Tongue (tissue), 2 donors: ENCODE data around the gene ATG3. TPM values are rescaled to one million over a fixed set of nuclear protein-coding genes. Genes with fewer than 3 reads are reported as not detected.
"Not testable (repeated sequence)": the region's sequence is repeated elsewhere in the genome, so short reads cannot be mapped to it uniquely, and the experiment has no call there.

ENCODE experiments used
- DNase-seq: peaks from one replicate; pipeline ENCODE4 v3.0.0-alpha.2; 2015
- total RNA-seq: library from RNA; depleted of rRNA; stranded (reverse); fragments of >200 nt; gene quantifications from one replicate; pipeline ENCODE4 v1.2.3, GENCODE V29; 2014

ATG3 gene
- 43.6 TPM for total RNA-seq

DNA sequence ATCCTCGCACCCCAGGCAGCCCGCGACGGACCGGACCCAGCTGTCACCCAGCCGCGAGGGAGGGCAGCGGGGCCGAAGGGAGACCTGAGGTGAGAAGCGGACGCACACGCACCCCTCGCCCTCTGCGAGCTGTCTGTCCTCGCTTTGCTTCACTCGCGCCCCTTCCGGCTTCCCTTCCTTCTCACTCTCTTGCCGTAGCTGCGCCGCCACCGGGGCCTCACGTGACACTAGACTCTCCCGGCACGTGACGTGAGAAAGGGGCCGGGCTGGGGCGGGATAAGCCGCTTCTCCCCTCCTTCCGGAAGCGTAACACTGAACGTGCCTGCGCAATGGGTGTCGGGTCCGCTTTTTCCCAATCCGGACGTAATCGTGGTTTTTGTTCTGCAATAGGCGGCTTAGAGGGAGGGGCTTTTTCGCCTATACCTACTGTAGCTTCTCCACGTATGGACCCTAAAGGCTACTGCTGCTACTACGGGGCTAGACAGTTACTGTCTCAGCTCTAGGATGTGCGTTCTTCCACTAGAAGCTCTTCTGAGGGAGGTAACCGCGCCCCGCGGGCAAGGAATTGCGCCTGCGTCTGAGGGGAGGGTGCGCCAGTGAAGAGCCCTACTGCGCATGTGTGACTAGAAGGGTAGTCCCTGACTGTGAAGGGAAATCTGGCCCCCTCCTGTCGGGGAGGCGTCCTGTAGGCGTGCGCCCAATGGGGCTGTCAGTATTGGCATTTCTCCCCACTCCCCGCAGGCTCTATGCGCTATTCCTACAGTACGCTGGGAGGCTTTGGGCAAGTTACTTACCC is at the start of gene ATG3, which contains the start of gene SLC35A5:
Gene ATG3, minus strand, starts transcription at position 229 of the 796 bp plus-strand sequence. CDS start 434 bp downstream, outside the sequence.
Gene SLC35A5, plus strand, starts transcription at position 312 of the 796 bp plus-strand sequence. CDS start 1,359 bp downstream, outside the sequence.
- DNase-seq = peak; percentile 99

DNA sequence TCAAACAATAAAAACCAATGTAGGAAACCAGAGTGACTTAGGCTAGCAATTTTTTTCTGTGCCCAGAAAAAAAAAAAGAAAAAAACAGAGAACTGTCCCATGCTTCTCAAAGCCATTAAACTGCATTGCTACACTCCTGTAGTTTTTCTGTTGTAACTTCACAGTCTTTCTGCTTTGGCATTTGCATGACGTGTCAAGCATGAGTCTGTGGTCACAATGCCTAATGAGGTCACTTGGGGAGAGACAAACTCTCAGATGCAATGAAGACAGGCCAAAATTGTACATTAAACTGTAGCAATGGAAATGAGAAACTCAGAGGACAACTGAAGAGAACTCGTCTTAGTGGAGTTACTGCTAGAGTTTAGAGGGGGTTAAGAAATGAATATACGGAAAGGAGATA is 48.4 kb upstream of the ATG3 start:
- no peak for DNase-seq

DNA sequence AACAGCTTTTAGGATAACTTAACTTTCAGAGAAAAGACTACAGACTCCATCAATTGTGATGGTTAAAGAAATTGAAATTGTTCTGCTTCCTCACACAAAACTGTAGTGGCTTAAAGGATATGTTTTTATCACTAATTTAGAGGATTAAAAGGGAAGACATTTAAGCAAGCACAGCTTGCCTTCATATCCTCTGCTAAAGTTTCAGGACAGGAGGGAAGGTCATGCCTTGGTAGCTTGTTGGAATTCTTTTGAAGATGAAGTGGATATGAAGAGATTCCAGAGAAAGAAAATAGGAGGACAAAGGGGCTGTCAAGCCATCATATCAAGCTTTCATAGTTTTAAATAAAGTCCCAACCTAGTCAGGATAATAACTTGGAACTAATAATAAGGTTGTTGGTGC is 46.1 kb upstream of the ATG3 start:
- no peak for DNase-seq

DNA sequence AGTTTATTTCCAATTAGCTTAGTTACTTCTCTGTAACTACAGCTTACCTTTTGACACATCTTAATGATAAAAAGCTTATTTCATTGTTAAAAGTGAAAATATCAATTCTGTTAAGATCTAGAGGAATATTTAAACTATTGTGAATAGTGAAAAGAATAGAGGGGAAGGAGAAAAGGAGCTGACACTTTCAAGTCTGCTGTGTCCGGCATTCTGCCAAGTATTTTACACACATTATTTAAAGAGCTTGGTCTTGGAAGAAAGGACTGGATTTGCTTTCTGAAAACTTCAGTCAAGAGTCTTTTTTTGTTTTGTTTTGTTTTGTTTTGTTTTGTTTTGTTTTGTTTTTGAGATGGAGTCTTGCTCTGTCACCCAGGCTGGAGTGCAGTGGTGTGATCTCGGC is 44.3 kb upstream of the ATG3 start:
- DNase-seq = no peak

DNA sequence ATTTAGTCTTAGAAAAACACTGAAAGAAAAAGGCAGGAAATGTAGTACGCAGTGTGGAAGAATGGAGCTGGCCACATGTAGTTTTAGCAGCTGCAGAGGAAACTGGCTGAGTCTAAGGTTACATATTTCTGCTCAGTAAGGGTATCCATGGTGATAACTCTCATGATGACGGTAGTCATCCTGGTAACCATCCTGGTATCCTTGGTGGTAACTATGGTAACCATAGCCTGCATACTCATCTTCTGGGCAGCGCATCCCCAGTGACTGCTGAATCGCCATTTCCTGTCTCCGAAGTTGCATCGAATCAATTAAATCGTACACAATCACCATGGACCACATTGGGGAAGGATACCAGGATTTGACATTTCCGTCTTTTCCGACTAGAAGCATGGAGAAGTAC is 43.5 kb upstream of the ATG3 start:
- DNase-seq = peak; percentile 67

DNA sequence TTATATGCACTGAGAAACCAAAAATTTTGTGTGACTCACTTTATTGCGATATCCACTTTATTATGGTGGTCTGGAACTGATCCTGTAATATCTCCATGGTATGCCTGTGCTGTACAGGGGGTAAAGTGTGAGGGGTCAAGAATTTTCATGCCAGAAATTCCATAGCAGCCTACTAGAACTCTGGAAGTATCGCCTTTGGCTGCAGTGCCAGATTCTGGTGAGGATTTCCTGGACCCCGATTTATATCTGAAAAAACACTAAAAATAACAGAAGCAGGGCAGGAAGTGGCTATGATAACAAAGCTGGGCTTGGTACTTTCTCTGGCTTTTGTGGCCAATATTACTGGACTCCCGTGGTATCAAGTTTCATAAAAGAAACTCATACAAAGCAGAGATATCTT is 42.8 kb upstream of the ATG3 start:
- no peak for DNase-seq

DNA sequence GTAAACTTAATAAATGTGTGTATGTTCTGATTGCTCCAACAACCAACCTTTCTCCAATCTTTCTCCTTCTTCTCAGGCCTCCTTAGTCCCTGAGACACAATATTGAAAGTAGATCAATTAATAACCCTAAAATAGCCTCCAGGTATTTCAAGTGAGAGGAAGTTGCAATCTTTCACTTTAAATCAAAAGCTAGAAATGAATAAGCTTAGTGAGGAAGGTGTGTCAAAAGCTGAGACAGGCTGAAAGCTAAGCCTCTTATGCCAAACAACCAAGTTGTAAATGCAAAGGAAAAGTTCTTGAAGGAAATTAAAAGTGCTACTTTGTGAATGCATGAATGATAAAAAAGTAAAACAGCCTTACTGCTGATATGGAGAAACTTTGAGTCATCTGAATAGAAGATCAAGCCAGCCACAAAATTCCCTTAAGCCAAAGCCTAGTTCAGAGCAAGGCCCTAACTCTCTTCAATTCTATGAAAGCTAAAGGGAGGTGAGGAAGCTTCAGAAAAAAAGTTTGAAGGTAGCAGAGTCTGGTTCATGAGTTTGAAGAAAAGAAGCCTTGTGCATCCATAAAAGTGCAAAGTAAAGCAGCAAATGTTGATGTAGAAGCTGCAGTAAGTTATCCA is 40.6 kb upstream of the ATG3 start:
- DNase-seq = no peak

DNA sequence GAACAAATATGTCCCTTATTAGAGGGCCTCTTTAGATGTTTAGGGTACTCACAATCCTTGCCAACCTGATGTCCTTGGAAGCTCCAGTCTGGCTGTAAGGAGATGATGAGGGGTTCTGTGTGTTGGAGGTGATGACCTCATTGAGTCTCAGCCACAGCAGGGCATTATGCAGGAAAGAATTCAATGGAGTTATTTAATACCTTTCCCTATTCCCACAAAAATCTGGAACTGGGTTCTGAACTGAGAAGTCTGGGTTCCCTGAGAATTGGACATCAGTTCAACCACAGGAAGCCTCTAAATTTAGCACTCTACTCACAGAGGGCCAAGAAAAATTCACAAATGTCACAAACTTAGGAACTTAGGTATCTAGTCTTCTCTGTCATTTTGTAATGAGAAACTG is 37.0 kb upstream of the ATG3 start:
- DNase-seq = no peak

DNA sequence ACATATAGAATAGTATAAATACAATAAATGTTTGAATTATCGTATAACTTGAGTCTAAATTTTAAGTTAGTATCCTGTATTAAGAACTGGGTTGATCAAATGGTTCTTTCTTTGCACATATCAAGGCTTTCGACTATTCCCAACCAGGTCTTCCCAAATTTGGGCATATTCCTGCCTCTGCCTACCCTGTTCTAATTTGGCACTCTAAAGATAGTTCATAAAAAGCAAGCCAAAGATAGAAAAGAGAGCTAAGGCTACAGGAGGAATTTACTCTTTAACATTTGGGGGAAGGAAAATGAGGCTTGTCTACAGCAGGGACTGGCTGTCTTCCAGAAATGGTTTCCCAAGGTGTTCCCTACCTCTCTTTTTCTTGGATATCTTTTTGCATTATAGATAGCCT is 36.2 kb upstream of the ATG3 start:
- no peak for DNase-seq

DNA sequence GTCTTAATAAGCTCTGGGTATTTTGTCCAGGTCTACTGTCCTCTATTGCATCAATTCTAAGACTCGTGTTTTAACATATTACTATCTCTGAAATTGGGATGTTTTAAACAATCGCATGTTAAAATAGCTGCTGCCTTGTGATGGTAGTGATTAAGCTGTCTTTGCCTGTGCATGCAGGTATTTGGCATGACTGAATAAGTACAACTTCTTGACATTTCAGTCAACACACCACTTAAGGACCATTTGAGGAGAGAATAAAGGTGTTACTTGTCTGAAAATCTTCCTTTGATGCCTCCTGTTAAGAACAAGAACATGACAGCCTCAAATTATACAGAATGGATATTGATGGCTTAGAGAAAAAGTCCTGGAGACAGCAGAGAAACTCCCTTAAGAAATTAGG is 33.1 kb upstream of the ATG3 start:
- no peak for DNase-seq

DNA sequence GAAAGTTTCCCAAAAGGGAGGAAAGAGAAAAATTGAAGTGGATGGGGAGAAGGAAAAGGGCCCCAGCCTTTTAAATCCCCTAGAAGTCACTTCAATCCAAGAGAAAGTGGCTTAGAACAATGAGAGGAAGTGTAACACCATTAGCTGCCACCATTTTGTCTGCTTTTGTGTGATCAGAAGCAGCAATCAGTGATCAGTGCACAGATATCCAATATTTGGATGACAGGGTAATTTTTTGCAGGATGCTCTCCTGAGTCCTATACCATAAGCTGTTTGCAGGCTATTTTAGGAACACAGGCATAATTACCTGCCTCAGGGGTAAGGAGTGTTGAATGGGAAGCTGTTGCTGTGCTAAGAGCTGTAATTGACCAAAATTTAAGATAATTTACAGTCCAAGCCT is 31.5 kb upstream of the ATG3 start:
- no peak for DNase-seq

DNA sequence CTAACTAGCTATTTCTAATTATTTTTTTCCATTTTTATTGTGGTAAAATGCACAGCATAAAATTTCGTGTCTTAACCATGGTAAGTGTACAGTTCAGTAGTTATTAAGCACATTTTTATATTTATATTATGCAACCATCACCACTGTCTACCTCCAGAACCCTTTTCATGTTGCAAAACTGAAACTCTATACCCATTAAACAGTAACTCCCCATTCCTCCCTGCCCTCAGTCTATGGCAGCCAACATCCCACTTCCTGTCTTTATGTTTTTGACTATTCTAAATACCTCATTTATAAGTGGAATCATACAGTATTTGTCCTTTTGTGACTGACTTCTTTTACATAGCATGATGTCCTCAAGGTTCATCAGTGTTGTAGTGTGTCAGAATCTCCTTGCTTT is 25.6 kb upstream of the ATG3 start:
- DNase-seq = no peak

DNA sequence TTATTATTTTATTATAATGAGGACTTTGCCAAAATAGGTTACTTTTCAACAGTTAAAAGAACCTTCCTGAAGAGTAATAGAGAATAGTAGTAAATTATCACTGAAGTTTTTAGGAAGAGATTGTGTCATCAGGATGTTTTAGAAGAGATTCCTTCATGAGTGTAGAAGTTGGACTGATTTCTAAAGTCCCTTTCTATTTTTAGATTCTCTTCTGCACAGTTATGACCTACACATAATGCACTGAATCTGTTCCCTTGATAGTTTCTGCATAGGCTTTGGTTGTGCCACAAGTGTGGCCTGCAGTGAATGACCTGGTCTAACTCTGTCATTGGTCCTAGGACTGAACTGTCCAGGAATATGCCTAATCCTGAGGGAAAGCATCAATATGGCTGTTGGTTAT is 24.0 kb upstream of the ATG3 start:
- DNase-seq = no peak

DNA sequence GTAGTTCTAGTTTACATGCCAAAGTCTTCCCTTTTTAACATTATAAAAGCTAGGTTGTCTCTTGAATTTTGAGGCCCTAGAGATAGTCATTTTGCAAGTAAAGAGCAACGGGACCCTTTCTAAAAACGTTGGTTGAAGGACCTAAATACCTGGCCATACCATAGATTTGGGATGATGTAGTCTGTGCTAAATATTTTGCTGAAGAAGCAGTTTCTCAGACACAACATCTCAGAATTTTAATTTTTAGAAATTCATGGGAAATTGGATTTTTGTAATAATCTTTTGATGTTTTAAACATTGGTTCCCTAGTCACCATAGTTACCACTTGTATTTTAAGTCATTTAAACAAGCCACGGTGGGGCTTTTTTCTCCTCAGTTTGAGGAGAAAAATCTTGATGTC is 21.3 kb upstream of the ATG3 start:
- DNase-seq = no peak

DNA sequence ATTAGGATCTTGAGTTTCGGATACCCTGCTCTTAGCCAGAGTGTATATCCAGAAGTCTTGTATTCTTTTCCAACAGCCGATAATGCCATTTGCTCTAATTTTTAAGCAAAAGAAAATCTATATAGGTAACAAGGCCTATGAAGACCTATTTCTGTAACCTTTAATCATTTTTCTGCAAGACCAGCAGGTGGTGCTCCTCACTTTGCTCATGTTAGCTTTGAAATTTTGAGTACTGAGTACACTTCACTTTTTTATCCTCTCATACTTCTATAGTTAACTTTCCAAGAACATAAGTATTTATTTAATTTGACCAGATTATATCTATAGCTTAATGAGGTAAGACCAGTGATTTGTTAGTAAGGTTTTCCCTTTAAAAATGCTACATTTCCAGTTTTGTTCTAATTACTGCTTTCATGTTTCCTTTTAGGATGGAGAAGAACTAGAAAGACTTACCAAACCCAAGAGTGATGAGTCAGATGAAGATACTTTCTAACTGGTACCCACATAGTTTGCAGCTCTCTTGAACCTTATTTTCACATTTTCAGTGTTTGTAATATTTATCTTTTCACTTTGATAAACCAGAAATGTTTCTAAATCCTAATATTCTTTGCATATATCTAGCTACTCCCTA is 20.6 kb upstream of the ATG3 start:
- peak; percentile 76 for DNase-seq

DNA sequence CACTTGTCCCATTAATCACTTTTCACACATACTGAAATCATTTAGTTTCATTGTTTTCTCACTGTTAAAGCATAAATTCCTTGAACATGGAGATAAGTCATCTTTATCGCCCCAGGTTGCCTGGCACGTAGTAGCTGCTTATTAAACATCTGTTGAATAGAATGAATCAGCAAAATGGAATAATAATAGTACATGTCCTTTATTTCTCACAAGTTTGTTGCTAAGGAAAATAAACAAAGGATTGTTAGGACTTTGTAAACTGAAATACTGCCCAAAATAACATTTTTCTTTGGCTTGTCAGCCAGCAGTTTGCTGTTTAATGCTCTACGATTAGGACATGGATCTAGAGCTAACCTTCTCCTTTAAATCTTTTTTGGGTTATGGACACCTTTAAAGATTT is 17.9 kb upstream of the ATG3 start:
- no peak for DNase-seq

DNA sequence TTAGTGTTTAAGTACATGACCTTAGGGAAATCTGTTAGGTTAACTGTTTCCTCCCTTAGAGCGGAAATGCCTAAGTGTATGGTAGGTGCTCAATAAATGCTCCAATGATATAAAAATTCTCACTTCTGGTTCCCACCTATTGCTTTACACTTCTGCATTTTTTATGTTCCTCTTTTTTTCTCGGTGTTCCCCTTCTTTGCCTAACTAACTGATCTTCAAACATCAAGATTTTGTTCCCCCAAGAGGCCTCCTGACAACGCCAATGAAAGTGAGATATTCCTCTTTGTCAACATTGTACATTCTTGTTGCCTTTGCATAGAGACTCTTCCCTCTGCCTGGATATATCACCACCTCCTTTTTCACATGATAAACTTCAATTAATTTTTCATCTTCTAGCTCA is 17.5 kb upstream of the ATG3 start:
- no peak for DNase-seq

DNA sequence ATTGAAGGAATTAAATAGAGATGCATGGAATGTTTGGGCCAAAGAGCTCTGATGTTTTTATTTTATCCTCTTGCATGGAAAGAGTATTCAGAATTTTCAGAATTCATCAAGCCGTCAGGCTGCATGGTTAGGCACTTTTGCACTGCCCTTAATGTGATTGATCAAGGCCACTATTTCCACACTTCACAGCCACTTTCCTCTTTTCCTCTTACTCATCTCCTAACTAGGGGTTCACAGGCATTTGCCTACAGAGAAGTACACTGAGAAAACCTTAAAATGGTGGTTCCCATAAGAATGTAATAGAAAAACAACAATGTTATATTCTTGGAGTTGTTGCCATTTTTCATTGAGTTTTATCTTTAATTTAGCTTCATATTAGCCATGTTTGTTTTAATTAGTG is 10.9 kb upstream of the ATG3 start:
- DNase-seq = no peak

DNA sequence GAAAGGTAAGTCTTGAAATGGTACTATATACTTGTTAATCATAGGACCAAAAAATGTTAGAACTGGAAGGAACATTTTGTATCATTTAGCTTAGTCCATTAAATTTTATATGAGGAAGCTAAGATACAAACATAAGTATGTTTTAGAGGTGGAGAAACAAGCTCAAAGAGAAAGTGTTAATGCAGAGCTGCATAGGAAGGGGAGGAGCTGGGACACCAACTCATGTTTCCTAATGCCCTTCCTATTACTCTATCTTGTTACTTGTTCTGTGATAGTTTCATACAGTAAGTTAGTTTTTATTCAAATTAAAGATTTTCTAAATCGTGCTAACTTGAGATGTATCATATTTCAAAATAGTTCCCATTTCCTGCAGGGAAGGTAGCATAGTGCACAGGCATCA is 7.5 kb upstream of the ATG3 start:
- DNase-seq = no peak

DNA sequence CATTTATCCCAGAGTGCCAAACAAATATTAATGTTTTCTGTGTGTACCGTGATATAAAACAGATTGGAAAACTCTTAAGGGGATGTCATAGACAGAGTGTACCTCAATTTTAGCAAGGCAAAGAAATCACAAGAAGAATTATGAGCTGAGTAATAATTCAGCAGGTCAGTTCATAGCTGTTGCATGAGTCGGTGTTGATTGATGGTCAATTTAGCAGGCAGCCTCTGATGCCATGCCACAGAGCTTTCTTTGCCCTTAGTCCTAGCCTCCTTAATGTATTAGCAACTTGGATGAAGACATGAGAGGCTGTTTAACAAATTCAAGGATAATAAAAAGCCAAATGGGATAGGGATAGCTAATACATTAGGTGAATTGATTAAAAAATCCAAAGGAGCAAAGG is 6.9 kb upstream of the ATG3 start:
- DNase-seq = no peak

DNA sequence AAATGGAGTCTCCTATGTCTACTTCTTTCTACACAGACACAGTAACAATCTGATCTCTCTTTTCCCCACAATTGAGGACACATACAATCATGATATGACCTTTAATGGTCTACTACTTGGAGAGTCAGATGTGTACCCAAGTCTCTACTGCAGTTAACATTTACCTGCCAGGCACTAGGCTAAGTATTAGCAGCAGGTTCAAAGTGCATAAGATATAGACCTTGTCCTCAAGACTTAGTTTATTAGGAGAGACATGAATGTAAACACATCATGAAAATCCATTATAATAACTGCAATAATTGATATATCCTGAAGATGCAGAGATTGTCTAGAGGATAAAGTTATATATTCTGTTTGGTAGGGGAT is 3.2 kb upstream of the ATG3 start:
- no peak for DNase-seq

DNA sequence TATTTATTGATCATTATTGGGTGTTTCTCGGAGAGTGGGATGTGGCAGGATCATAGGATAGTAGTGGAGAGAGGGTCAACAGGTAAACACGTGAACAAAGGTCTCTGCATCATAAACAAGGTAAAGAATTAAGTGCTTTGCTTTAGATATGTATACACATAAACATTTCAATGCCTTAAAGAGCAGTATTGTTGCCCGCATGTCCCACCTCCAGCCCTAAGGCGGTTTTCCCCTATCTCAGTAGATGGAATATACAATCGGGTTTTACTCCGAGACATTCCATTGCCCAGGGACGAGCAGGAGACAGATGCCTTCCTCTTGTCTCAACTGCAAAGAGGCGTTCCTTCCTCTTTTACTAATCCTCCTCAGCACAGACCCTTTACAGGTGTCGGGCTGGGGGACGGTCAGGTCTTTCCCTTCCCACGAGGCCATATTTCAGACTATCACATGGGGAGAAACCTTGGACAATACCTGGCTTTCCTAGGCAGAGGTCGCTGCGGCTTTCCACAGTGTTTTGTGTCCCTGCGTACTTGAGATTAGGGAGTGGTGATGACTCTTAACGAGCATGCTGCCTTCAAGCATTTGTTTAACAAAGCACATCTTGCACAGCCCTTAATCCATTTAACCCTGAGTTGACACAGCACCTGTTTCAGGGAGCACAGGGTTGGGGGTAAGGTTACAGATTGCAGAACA is 2.6 kb upstream of the ATG3 start:
- not testable (repeated sequence) for DNase-seq

DNA sequence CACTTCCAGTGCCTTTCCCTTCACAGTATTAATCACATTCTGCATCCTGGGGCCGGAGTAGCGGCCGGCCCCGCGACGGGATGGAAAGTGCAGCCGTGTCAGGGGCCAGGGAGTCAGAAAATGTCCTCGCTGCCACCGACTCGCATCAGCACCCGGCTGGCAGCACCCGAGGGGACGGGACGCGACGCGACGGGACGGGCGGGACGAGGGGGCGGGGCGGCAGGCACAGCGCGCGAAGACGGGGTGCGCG is 353 bp downstream of the ATG3 start:
- no peak for DNase-seq
